Ishikawa (cell line): ENCODE measurements around the gene MYL12B.

Source experiments
- CREB1 ChIP-seq: IDR thresholded peaks from 2 replicates; pipeline ENCODE4 v1.6.1; 2012; ENCODE audit warnings: low read depth
- FOXM1 ChIP-seq: IDR thresholded peaks from 2 replicates; pipeline ENCODE4 v1.6.1; 2012; ENCODE audit warnings: low read depth, borderline replicate concordance
- RAD21 ChIP-seq: IDR thresholded peaks from 2 replicates; pipeline ENCODE4 v1.6.1; 2012; ENCODE audit warnings: low read depth
- REST ChIP-seq: IDR thresholded peaks from 2 replicates; pipeline ENCODE4 v1.6.1; 2012; ENCODE audit warnings: low read depth, mild to moderate bottlenecking
- TAF1 ChIP-seq: IDR thresholded peaks from 2 replicates; pipeline ENCODE4 v1.6.1; 2012; ENCODE audit warnings: low read depth, mild to moderate bottlenecking
- TCF12 ChIP-seq: IDR thresholded peaks from 2 replicates; pipeline ENCODE4 v1.6.1; 2012; ENCODE audit warnings: low read depth
- USF1 ChIP-seq: IDR thresholded peaks from 2 replicates; pipeline ENCODE4 v1.6.1; 2012
- ZBTB7A ChIP-seq: IDR thresholded peaks from 2 replicates; pipeline ENCODE4 v1.6.1; 2012; ENCODE audit warnings: low read depth

GRCh38 chr18:3279201-3280185 lies 17.6 kb downstream of the MYL12B start:
- no peak for TF ChIP-seq USF1
- no peak for TF ChIP-seq CREB1
- no peak for TF ChIP-seq FOXM1
- no peak for TF ChIP-seq ZBTB7A
- no peak for TF ChIP-seq TAF1
- no peak for TF ChIP-seq REST
- no peak for TF ChIP-seq RAD21
- TF ChIP-seq TCF12, result no peak
